Measurements from ENCODE around the gene LRRC36. TPM values are rescaled to one million over a fixed set of nuclear protein-coding genes. Genes with fewer than 3 reads are reported as not detected.

The LRRC36 gene
- total and polyA plus RNA-seq, 2 of the 13 experiments (the other 11 are each of a cell fraction or from before 2014, with no cell fraction given): 0.12 to 0.15 TPM

DNA sequence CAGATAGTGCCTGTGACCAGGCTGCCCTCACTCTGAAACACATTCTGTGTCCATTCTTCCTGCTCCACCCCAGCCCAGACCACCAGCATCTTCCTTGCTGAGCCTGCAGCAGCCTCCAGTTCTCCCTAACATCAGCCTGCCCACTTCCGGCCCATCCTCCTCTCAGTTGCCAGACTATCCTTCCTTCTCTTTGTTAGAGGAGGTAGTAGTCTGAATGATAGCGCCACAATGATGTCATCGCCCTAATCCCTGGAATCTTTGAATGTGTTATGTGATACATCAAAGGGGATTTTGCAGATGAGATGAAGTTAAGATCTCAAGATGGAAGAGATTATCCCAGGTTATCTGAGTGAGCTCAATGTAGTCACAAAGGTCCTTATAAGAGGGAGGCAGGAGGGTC lies 92.9 kb downstream of the LRRC36 start:
- in situ Hi-C loops (cut with HindIII; ENCODE audit: extremely low pct_ligation_motif_present, low pct_unique_long_range_greater_than_20kb): no loop called here

DNA sequence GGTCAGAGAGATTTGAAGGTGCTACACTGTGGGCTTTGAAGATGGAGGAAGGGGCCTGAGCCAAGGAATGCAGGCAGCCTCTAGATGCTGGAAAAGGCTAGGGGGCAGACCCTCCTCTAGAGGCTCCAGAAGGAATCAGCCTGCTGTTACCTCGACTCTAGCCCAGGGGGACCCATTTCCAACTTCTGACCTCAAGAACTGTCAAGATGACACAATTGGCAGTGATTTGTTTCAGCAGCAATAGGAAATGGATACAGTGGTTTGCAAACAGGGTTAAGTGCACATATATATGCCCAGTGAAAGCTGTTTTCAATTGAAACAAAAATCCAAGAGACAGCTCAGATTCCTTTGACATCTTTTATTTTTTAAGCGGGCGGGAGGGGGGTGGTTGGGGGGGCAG lies 93.3 kb downstream of the LRRC36 start:
- intact Hi-C loops (cut with micrococcal nuclease; ENCODE audit: unreplicated experiment): no loop called here
- H2AFZ ChIP-seq (ENCODE audit: low read length): no peak overlapping the region
- in situ Hi-C loops (cut with HindIII; ENCODE audit: extremely low pct_ligation_motif_present, low pct_unique_long_range_greater_than_20kb): no loop called here
- no peak overlapping the region for H3K27ac ChIP-seq (ENCODE audit: extremely low read length, insufficient read depth, low read length)
- H3K9me3 ChIP-seq (ENCODE audit: low read length): no peaks in the 10 kb centered on the region
- peaks cover 26% of the 10 kb centered on the region for H3K4me1 ChIP-seq (ENCODE audit: insufficient read depth, low read length)
- DNase-seq (ENCODE audit: low spot score) (no peak), FAIRE-seq (no peak), ATAC-seq (0 out of 3 replicates have a peak, but pooled peaks have one; percentile 10)
- 58% methylated on average over 3 of the region's 3 CpGs for WGBS (ENCODE audit: low lambda C conversion rate)
- no peak overlapping the region for H3K9ac ChIP-seq (ENCODE audit: insufficient read depth, low read depth, low read length)
- no peaks in the 10 kb centered on the region for H3K79me2 ChIP-seq (ENCODE audit: insufficient read depth, low read length)
- POLR2A ChIA-PET: no interaction called here
- no peak overlapping the region for H3K4me2 ChIP-seq (ENCODE audit: low read depth, low read length)
- no peaks in the 10 kb centered on the region for H4K20me1 ChIP-seq (ENCODE audit: insufficient read depth, low read length)
- no peaks in the 10 kb centered on the region for H3K36me3 ChIP-seq (replicated peaks in 1 of 2; ENCODE audit: control insufficient read depth in 1 of 2, insufficient read depth in 2 of 2, low read length in 2 of 2)
- CTCF ChIA-PET (ENCODE audit: low intra/inter-chr PET ratio, low total read pairs): no interaction called here
- no TSS peak for BruUV-seq (replicated peaks)
- H3K4me3 ChIP-seq (replicated peaks in 1 of 3; ENCODE audit: insufficient read depth in 1 of 3, low read depth in 2 of 3, low read length in 3 of 3): no peak overlapping the region
- H3K27me3 ChIP-seq (ENCODE audit: control insufficient read depth in 1 of 2, insufficient read depth in 2 of 2, low read length in 2 of 2): peaks cover 3 to 30% of the 10 kb centered on the region in 2 experiments
- TF ChIP-seq, protein P1, sequence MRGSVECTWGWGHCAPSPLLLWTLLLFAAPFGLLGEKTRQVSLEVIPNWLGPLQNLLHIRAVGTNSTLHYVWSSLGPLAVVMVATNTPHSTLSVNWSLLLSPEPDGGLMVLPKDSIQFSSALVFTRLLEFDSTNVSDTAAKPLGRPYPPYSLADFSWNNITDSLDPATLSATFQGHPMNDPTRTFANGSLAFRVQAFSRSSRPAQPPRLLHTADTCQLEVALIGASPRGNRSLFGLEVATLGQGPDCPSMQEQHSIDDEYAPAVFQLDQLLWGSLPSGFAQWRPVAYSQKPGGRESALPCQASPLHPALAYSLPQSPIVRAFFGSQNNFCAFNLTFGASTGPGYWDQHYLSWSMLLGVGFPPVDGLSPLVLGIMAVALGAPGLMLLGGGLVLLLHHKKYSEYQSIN (CRISPR knock-in tag; IDR thresholded peaks at IDR 0.05; ENCODE audit: borderline replicate concordance): no peak
- no peak for TF ChIP-seq MEIS1 (CRISPR knock-in tag; IDR thresholded peaks at IDR 0.05; ENCODE audit: borderline replicate concordance)

More for the DNA sequence above, 92.9 kb downstream of the LRRC36 start:
- Histone ChIP-seq H3K36me3 (replicated peaks in 1 of 2; ENCODE audit: control insufficient read depth in 1 of 2, insufficient read depth in 2 of 2, low read length in 2 of 2) (no peaks in the 10 kb centered on the region), H3K4me1 (ENCODE audit: insufficient read depth, low read length) (peaks cover 21% of the 10 kb centered on the region), H3K9me3 (ENCODE audit: low read length) (no peaks in the 10 kb centered on the region), H4K20me1 (ENCODE audit: insufficient read depth, low read length) (no peaks in the 10 kb centered on the region), H3K4me2 (ENCODE audit: low read depth, low read length) (no peak overlapping the region), H3K9ac (ENCODE audit: insufficient read depth, low read depth, low read length) (no peak overlapping the region), H3K27me3 (ENCODE audit: control insufficient read depth in 1 of 2, insufficient read depth in 2 of 2, low read length in 2 of 2) (peaks cover 3 to 26% of the 10 kb centered on the region in 2 experiments; a peak in 4 of 5 replicates), H3K4me3 (replicated peaks in 1 of 3; ENCODE audit: insufficient read depth in 1 of 3, low read depth in 2 of 3, low read length in 3 of 3) (no peak overlapping the region), H2AFZ (ENCODE audit: low read length) (no peak overlapping the region), H3K27ac (ENCODE audit: extremely low read length, insufficient read depth, low read length) (no peak overlapping the region), H3K79me2 (ENCODE audit: insufficient read depth, low read length) (no peaks in the 10 kb centered on the region)
- WGBS (ENCODE audit: low lambda C conversion rate): 65% methylated on average over 3 of the region's 3 CpGs
- ATAC-seq: no peak
- BruUV-seq (replicated peaks): no TSS peak
- ChIA-PET POLR2A (no interaction called here), CTCF (ENCODE audit: low intra/inter-chr PET ratio, low total read pairs) (no interaction called here)
- intact Hi-C loops (cut with micrococcal nuclease; ENCODE audit: unreplicated experiment): no loop called here
- TF ChIP-seq CREB1 (IDR thresholded peaks at IDR 0.05): 0 out of 2 replicates have a peak, but pooled peaks have one; percentile 10
- TF ChIP-seq CREB1 (CRISPR knock-in tag; IDR thresholded peaks at IDR 0.05): no peak
- peak; percentile 80 for TF ChIP-seq ATF7 (IDR thresholded peaks at IDR 0.05)
- no peak for TF ChIP-seq ATF7 (CRISPR knock-in tag; IDR thresholded peaks at IDR 0.05)
- TF ChIP-seq ZNF713 (CRISPR knock-in tag; IDR thresholded peaks at IDR 0.05): no peak
- DNase-seq (ENCODE audit: low spot score): no peak
- FAIRE-seq: no peak
